MM.1S (cell line): Measurements from ENCODE around the gene SLC8A3.

Source experiments
- DNase-seq: peaks from one replicate; pipeline ENCODE4 v3.0.0-alpha.2; 2015
- H2AFZ ChIP-seq: fragments of 300-600 bp; sonication (generic); 2 replicates; pipeline ENCODE4 v1.6.0; 2016; ENCODE audit warnings: antibody characterized with exemption, low read length
- H3F3A ChIP-seq: fragments of 300-600 bp; sonication (generic); 2 replicates; pipeline ENCODE4 v1.6.1; 2016; ENCODE audit warnings: mild to moderate bottlenecking, antibody characterized with exemption, low read length, moderate library complexity, mixed read lengths; ENCODE audit not compliant: insufficient read depth
- H3K27ac ChIP-seq: fragments of 300-600 bp; sonication (generic); 2 replicates; pipeline ENCODE4 v1.5.1; 2016; ENCODE audit warnings: mild to moderate bottlenecking, low read length
- H3K27me3 ChIP-seq: fragments of 300-600 bp; sonication (generic); replicated peaks from 2 replicates; pipeline ENCODE4 v1.6.0; 2016; ENCODE audit warnings: low read length; ENCODE audit not compliant: insufficient read depth
- H3K36me3 ChIP-seq: fragments of 300-600 bp; sonication (generic); replicated peaks from 2 replicates; pipeline ENCODE4 v1.6.1; 2016; ENCODE audit warnings: mild to moderate bottlenecking, low read length, mixed read lengths; ENCODE audit not compliant: insufficient read depth
- H3K4me1 ChIP-seq: fragments of 300-600 bp; sonication (generic); 2 replicates; pipeline ENCODE4 v1.6.1; 2016; ENCODE audit warnings: low read length, mixed read lengths
- H3K4me2 ChIP-seq: fragments of 300-600 bp; sonication (generic); 2 replicates; pipeline ENCODE4 v1.6.0; 2016; ENCODE audit warnings: low read depth, low read length
- H3K4me3 ChIP-seq: fragments of 300-600 bp; sonication (generic); 2 replicates; pipeline ENCODE4 v1.5.1; 2016; ENCODE audit warnings: low read length, mixed read lengths
- H3K79me2 ChIP-seq: fragments of 300-600 bp; sonication (generic); 2 replicates; pipeline ENCODE4 v1.6.1; 2016; ENCODE audit warnings: mixed run types, low read length, mixed read lengths
- H3K9ac ChIP-seq: fragments of 300-600 bp; sonication (generic); 2 replicates; pipeline ENCODE4 v1.6.1; 2016; ENCODE audit warnings: low read length, mixed read lengths
- H3K9me2 ChIP-seq: fragments of 300-600 bp; sonication (generic); replicated peaks from 2 replicates; pipeline ENCODE4 v1.6.1; 2016; ENCODE audit warnings: mild to moderate bottlenecking, low read length, mixed read lengths; ENCODE audit not compliant: insufficient read depth
- H3K9me3 ChIP-seq: fragments of 300-600 bp; sonication (generic); replicated peaks from 2 replicates; pipeline ENCODE4 v1.6.1; 2016; ENCODE audit warnings: mild to moderate bottlenecking, low read length, mixed read lengths; ENCODE audit not compliant: insufficient read depth
- H4K20me1 ChIP-seq: fragments of 300-600 bp; sonication (generic); 2 replicates; pipeline ENCODE4 v1.6.1; 2016; ENCODE audit warnings: mild to moderate bottlenecking, low read length, moderate library complexity, mixed read lengths; ENCODE audit not compliant: insufficient read depth
- CTCF ChIP-seq: fragments of 300-600 bp; sonication (generic); IDR thresholded peaks from 2 replicates; pipeline ENCODE4 v1.5.1; 2016; ENCODE audit warnings: antibody characterized with exemption, low read length, mixed read lengths
- EZH2 ChIP-seq: fragments of 300-600 bp; sonication (generic); optimal IDR thresholded peaks from 2 replicates; pipeline ENCODE3; 2017; ENCODE audit warnings: low read depth, mild to moderate bottlenecking, antibody characterized with exemption, low read length, mixed read lengths
- EZH2phosphoT487 ChIP-seq: fragments of 300-600 bp; sonication (generic); IDR thresholded peaks from 2 replicates; pipeline ENCODE4 v1.6.1; 2018; ENCODE audit warnings: antibody characterized with exemption, low read length

The SLC8A3 gene

DNA sequence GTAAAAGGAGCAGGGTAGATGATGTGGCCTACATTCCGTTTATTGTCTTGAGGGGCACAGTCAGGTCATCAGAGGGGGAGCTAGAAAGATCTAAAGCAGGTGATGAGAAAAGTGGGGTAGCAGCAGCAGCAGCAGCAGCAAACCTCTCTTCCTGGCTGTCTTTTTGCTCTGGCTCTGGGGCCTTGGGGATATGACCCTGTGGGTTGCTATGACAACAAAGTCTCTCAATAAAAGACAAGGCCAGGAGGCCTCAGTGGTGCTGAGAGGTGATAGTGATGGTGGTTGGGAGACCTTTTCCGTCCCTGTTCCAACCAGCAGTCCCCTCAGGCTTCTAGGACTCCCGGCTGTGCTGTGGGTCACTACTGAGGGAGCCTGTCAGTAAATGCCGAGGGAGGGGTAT lies 138.6 kb downstream of the SLC8A3 start:
- Histone ChIP-seq H3K27ac (no peak overlapping the region), H3K36me3 (no peaks in the 10 kb centered on the region), H2AFZ (no peak overlapping the region), H4K20me1 (no peaks in the 10 kb centered on the region), H3K9ac (no peak overlapping the region), H3K9me3 (no peaks in the 10 kb centered on the region), H3K9me2 (no peaks in the 10 kb centered on the region), H3K4me2 (no peak overlapping the region), H3K79me2 (no peaks in the 10 kb centered on the region), H3K4me3 (no peak overlapping the region), H3F3A (no peaks in the 10 kb centered on the region), H3K4me1 (no peaks in the 10 kb centered on the region), H3K27me3 (no peaks in the 10 kb centered on the region)
- DNase-seq, result no peak
- TF ChIP-seq CTCF, result no peak

- H3F3A ChIP-seq, result no peaks in the 10 kb centered on the region
- no peaks in the 10 kb centered on the region for H3K27me3 ChIP-seq
- no peaks in the 10 kb centered on the region for H3K9me3 ChIP-seq
- no peaks in the 10 kb centered on the region for H3K4me1 ChIP-seq
- H3K9ac ChIP-seq, result no peak overlapping the region
- no peaks in the 10 kb centered on the region for H3K9me2 ChIP-seq
- H3K36me3 ChIP-seq, result no peaks in the 10 kb centered on the region
- H3K79me2 ChIP-seq, result no peaks in the 10 kb centered on the region
- no peak overlapping the region for H3K4me2 ChIP-seq
- TF ChIP-seq CTCF, result no peak
- no peak for TF ChIP-seq EZH2
- TF ChIP-seq EZH2phosphoT487, result no peak
- no peak overlapping the region for H3K4me3 ChIP-seq
- DNase-seq, result no peak
- no peak overlapping the region for H2AFZ ChIP-seq
- H3K27ac ChIP-seq, result no peak overlapping the region
- H4K20me1 ChIP-seq, result no peaks in the 10 kb centered on the region
Measured at GRCh38 chr14:70049605-70050004, 139.1 kb downstream of the SLC8A3 start.

GRCh38 chr14:70048313-70048654 lies 140.5 kb downstream of the SLC8A3 start:
- Histone ChIP-seq H3K4me1 (no peaks in the 10 kb centered on the region), H3K4me2 (no peak overlapping the region), H3K4me3 (no peak overlapping the region), H3K9me2 (no peaks in the 10 kb centered on the region), H3K9me3 (no peaks in the 10 kb centered on the region), H3K27me3 (no peaks in the 10 kb centered on the region), H2AFZ (no peak overlapping the region), H3K9ac (no peak overlapping the region), H4K20me1 (no peaks in the 10 kb centered on the region), H3K36me3 (no peaks in the 10 kb centered on the region), H3F3A (no peaks in the 10 kb centered on the region), H3K79me2 (no peaks in the 10 kb centered on the region), H3K27ac (no peak overlapping the region)
- no peak for TF ChIP-seq EZH2phosphoT487
- TF ChIP-seq EZH2, result no peak
- no peak for TF ChIP-seq CTCF
- DNase-seq, result no peak
